ENCODE measurements around the gene MAML3.

Gene MAML3

GRCh38 chr4:139908636-139909437 is 245.1 kb downstream of the MAML3 start:
- TF ChIP-seq BHLHE40 (IDR thresholded peaks at IDR 0.05; ENCODE audit: borderline replicate concordance) (no peak), FOXA1 (IDR thresholded peaks at IDR 0.05) (no peak), CTBP1 (IDR thresholded peaks at IDR 0.05; ENCODE audit: borderline replicate concordance) (no peak), TARDBP (IDR thresholded peaks at IDR 0.05) (no peak), L3MBTL2 (conservative IDR thresholded peaks at IDR 0.05) (no peak), NFRKB (IDR thresholded peaks at IDR 0.05) (no peak), ARNT (IDR thresholded peaks at IDR 0.05) (no peak), HDGF (IDR thresholded peaks at IDR 0.05; ENCODE audit: borderline replicate concordance) (no peak), SP1 (IDR thresholded peaks at IDR 0.05) (no peak)
- ChIA-PET CTCF (interaction anchor here (0.5 to 1.6 kb wide), 5 partner anchors 13 to 253 kb away, joined by 3 to 6 read pairs (median 3); no protein-coding TSS in a partner anchor), POLR2A (interaction anchor here (1.3 kb wide), 1 partner anchor 13 kb away, joined by 3 read pairs; no protein-coding TSS in a partner anchor)
- no peak for DNase-seq (ENCODE audit: extremely low spot score)

- POLR2A ChIA-PET: no interaction called here
- DNase-seq (ENCODE audit: extremely low spot score): no peak
- CTCF ChIA-PET: no interaction called here
- no peak for TF ChIP-seq FOXM1 (IDR thresholded peaks at IDR 0.05; ENCODE audit: borderline replicate concordance)
- no peak for TF ChIP-seq ARNT (IDR thresholded peaks at IDR 0.05)
- no peak for TF ChIP-seq BHLHE40 (IDR thresholded peaks at IDR 0.05; ENCODE audit: borderline replicate concordance)
- no peak for TF ChIP-seq FOXA1 (IDR thresholded peaks at IDR 0.05)
- TF ChIP-seq SUZ12 (IDR thresholded peaks at IDR 0.05): no peak
- TF ChIP-seq L3MBTL2 (conservative IDR thresholded peaks at IDR 0.05): no peak
- no peak for TF ChIP-seq FOXK2 (IDR thresholded peaks at IDR 0.05)
- no peak for TF ChIP-seq NFRKB (IDR thresholded peaks at IDR 0.05)
- TF ChIP-seq HDGF (IDR thresholded peaks at IDR 0.05; ENCODE audit: borderline replicate concordance): no peak
Observed at GRCh38 chr4:139907001-139907809, 246.8 kb downstream of the MAML3 start.

GRCh38 chr4:139905489-139905888 is 248.5 kb downstream of the MAML3 start:
- TF ChIP-seq FOXM1 (IDR thresholded peaks at IDR 0.05; ENCODE audit: borderline replicate concordance) (no peak), FOXK2 (IDR thresholded peaks at IDR 0.05) (no peak), SUZ12 (IDR thresholded peaks at IDR 0.05) (no peak), ELF4 (IDR thresholded peaks at IDR 0.05) (no peak), TARDBP (IDR thresholded peaks at IDR 0.05) (no peak), LEF1 (IDR thresholded peaks at IDR 0.05; ENCODE audit: borderline replicate concordance) (no peak)
- ChIA-PET POLR2A (interaction anchor here (0.6 kb wide), 1 partner anchor 9 kb away, joined by 3 read pairs; no protein-coding TSS in a partner anchor), CTCF (no interaction called here)
- DNase-seq (ENCODE audit: extremely low spot score): no peak

- POLR2A ChIA-PET: no interaction called here
- no peak for DNase-seq (ENCODE audit: extremely low spot score)
- TF ChIP-seq TARDBP (IDR thresholded peaks at IDR 0.05): no peak
- TF ChIP-seq LEF1 (IDR thresholded peaks at IDR 0.05; ENCODE audit: borderline replicate concordance): no peak
- TF ChIP-seq NFRKB (IDR thresholded peaks at IDR 0.05): no peak
- CTCF ChIA-PET: no interaction called here
Observed at GRCh38 chr4:139904406-139904805, 249.6 kb downstream of the MAML3 start.

GRCh38 chr4:139903845-139904244 is 250.1 kb downstream of the MAML3 start:
- DNase-seq (ENCODE audit: extremely low spot score): no peak
- CTCF ChIA-PET: no interaction called here
- no peak for TF ChIP-seq FOXA1 (IDR thresholded peaks at IDR 0.05)
- TF ChIP-seq NFRKB (IDR thresholded peaks at IDR 0.05): no peak
- no peak for TF ChIP-seq ELF4 (IDR thresholded peaks at IDR 0.05)
- TF ChIP-seq PKNOX1 (IDR thresholded peaks at IDR 0.05): no peak
- TF ChIP-seq SUZ12 (IDR thresholded peaks at IDR 0.05): no peak
- no peak for TF ChIP-seq LEF1 (IDR thresholded peaks at IDR 0.05; ENCODE audit: borderline replicate concordance)
- no peak for TF ChIP-seq CTBP1 (IDR thresholded peaks at IDR 0.05; ENCODE audit: borderline replicate concordance)
- TF ChIP-seq FOXK2 (IDR thresholded peaks at IDR 0.05): no peak
- TF ChIP-seq FOXM1 (IDR thresholded peaks at IDR 0.05; ENCODE audit: borderline replicate concordance): no peak
- no peak for TF ChIP-seq TARDBP (IDR thresholded peaks at IDR 0.05)
- POLR2A ChIA-PET: no interaction called here

- POLR2A ChIA-PET: interaction anchor here (0.8 kb wide), 1 partner anchor 70 kb away, joined by 3 read pairs; no protein-coding TSS in a partner anchor
Observed at GRCh38 chr4:139902321-139903320, 251.4 kb downstream of the MAML3 start.

More at GRCh38 chr4:139902321-139903320, 251.4 kb downstream of the MAML3 start:
- TF ChIP-seq PKNOX1 (IDR thresholded peaks at IDR 0.05) (no peak), ZNF384 (IDR thresholded peaks at IDR 0.05) (no peak), FOXK2 (IDR thresholded peaks at IDR 0.05) (no peak), LEF1 (IDR thresholded peaks at IDR 0.05; ENCODE audit: borderline replicate concordance) (no peak), HDGF (IDR thresholded peaks at IDR 0.05; ENCODE audit: borderline replicate concordance) (no peak), FOXM1 (IDR thresholded peaks at IDR 0.05; ENCODE audit: borderline replicate concordance) (no peak), TARDBP (IDR thresholded peaks at IDR 0.05) (no peak), SUZ12 (IDR thresholded peaks at IDR 0.05) (no peak), SP1 (IDR thresholded peaks at IDR 0.05) (no peak), L3MBTL2 (conservative IDR thresholded peaks at IDR 0.05) (no peak), ARNT (IDR thresholded peaks at IDR 0.05) (no peak), NFRKB (IDR thresholded peaks at IDR 0.05) (no peak), FOXA1 (IDR thresholded peaks at IDR 0.05) (no peak), BHLHE40 (IDR thresholded peaks at IDR 0.05; ENCODE audit: borderline replicate concordance) (no peak), CTBP1 (IDR thresholded peaks at IDR 0.05; ENCODE audit: borderline replicate concordance) (no peak), ELF4 (IDR thresholded peaks at IDR 0.05) (no peak)
- CTCF ChIA-PET: no interaction called here
- no peak for DNase-seq (ENCODE audit: extremely low spot score)
